GM12878 (cell line): ENCODE measurements around the gene SARS1. TPM values are rescaled to one million over a fixed set of nuclear protein-coding genes. Genes with fewer than 3 reads are reported as not detected.

Source experiments
- HDAC2 ChIP-seq: fragments of 200-600 bp; sonication (generic); IDR thresholded peaks from 2 replicates; pipeline ENCODE4 v1.6.1; 2017
- MEF2B ChIP-seq: fragments of 450-650 bp; IDR thresholded peaks from 2 replicates; pipeline ENCODE4 v1.6.1; 2018; ENCODE audit warnings: mild to moderate bottlenecking, moderate library complexity; ENCODE audit not compliant: partially characterized antibody, poor library complexity, severe bottlenecking
- NFYA ChIP-seq: IDR thresholded peaks from 2 replicates; pipeline ENCODE4 v1.6.1; 2011; ENCODE audit warnings: low read depth, mild to moderate bottlenecking, low read length, improper control_type of control experiment, borderline replicate concordance
- NFYB ChIP-seq: IDR thresholded peaks from 2 replicates; pipeline ENCODE4 v1.6.1; 2011; ENCODE audit warnings: low read depth, mild to moderate bottlenecking, low read length, improper control_type of control experiment, moderate library complexity; ENCODE audit not compliant: insufficient read depth
- RELA ChIP-seq: fragments of 450-650 bp; IDR thresholded peaks from 2 replicates; pipeline ENCODE4 v1.8.0; 2014; ENCODE audit warnings: borderline replicate concordance; ENCODE audit not compliant: partially characterized antibody
- SMARCA5 ChIP-seq: fragments of 450-650 bp; IDR thresholded peaks from 2 replicates; pipeline ENCODE4 v1.6.1; 2017; ENCODE audit warnings: mild to moderate bottlenecking
- polyA plus RNA-seq, 11 experiments: library from polyadenylated mRNA; depleted of rRNA in 4 of 11; unstranded in 6 of 11; stranded (reverse) in 5 of 11; fragments of >200 nt; fragmentation: Nextera tagmentation in 4 of 11; fragmentation: Illumina TruSeq in 1 of 11; extraction: Ambion mirVana in 4 of 11; extraction: Trizol in 1 of 11; gene quantifications; 1 replicate in 1 of 11; 2 replicates in 10 of 11; pipeline versions ENCODE4 v1.2.1 to v1.2.3, GENCODE V29; 2011 to 2016; ENCODE audit warnings: inconsistent platforms in 2 of 11, missing spikeins in 2 of 11, low read depth in 1 of 11
- total RNA-seq, 4 experiments: library from RNA; depleted of rRNA in 3 of 4; stranded (reverse); fragments of >200 nt in 3 of 4; fragmentation: Illumina TruSeq in 1 of 4; extraction: Trizol in 1 of 4; gene quantifications; 2 replicates each; pipeline versions ENCODE4 v1.2.1 to v1.2.3, GENCODE V29; 2013 to 2021
- TF ChIP-seq, protein P1 (sequence below): fragments of 450-650 bp; IDR thresholded peaks from 2 replicates; pipeline ENCODE4 v1.6.1; 2017; ENCODE audit warnings: mild to moderate bottlenecking, moderate library complexity
- TF ChIP-seq, protein P2 (sequence below): IDR thresholded peaks from 2 replicates; pipeline ENCODE4 v1.6.1; 2012; ENCODE audit warnings: low read depth, low read length, improper control_type of control experiment

Gene SARS1
- total and polyA plus RNA-seq, 10 of the 15 experiments (the other 5 are each of a cell fraction or from before 2014, with no cell fraction given) = 103 to 202 (median 138) TPM

DNA sequence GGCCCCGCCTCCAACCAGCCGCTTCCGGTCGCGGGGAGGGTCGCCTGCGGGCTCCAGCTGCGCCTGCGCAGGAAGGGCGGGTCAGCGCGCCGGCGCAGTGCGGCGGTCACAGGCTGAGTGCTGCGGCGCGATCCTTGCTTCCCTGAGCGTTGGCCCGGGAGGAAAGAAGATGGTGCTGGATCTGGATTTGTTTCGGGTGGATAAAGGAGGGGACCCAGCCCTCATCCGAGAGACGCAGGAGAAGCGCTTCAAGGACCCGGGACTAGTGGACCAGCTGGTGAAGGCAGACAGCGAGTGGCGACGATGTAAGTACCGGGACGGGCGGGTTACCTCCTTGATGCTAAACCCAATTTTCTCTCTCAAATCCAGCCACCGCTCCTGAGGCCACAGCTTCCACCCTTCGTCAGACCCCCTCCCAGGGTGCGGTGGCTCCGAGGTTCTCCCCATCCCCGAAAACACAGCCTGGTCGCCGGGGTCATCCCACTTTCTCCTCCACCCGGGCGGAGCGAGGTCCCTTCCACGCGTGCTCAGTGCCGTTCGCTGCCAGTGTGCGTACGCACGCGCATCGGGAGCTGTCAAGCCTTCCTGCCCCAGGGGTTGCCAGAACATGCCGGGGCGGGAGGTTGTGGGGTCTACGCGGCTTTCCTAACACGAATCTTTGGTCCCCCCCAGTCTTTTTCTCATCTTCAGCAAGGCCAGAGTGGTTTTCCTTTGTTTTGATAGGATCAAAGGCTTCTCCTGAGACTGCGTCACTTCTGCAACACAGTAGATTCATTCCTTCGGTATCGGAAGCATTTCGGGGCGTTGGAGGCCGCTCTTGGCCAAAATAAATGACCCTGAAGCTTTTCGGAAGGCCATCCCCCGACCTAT, at the start of gene SARS1 (continued):
- TF ChIP-seq, protein P1, sequence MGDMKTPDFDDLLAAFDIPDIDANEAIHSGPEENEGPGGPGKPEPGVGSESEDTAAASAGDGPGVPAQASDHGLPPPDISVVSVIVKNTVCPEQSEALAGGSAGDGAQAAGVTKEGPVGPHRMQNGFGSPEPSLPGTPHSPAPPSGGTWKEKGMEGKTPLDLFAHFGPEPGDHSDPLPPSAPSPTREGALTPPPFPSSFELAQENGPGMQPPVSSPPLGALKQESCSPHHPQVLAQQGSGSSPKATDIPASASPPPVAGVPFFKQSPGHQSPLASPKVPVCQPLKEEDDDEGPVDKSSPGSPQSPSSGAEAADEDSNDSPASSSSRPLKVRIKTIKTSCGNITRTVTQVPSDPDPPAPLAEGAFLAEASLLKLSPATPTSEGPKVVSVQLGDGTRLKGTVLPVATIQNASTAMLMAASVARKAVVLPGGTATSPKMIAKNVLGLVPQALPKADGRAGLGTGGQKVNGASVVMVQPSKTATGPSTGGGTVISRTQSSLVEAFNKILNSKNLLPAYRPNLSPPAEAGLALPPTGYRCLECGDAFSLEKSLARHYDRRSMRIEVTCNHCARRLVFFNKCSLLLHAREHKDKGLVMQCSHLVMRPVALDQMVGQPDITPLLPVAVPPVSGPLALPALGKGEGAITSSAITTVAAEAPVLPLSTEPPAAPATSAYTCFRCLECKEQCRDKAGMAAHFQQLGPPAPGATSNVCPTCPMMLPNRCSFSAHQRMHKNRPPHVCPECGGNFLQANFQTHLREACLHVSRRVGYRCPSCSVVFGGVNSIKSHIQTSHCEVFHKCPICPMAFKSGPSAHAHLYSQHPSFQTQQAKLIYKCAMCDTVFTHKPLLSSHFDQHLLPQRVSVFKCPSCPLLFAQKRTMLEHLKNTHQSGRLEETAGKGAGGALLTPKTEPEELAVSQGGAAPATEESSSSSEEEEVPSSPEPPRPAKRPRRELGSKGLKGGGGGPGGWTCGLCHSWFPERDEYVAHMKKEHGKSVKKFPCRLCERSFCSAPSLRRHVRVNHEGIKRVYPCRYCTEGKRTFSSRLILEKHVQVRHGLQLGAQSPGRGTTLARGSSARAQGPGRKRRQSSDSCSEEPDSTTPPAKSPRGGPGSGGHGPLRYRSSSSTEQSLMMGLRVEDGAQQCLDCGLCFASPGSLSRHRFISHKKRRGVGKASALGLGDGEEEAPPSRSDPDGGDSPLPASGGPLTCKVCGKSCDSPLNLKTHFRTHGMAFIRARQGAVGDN = no peak
- no peak for TF ChIP-seq NFYB
- no peak for TF ChIP-seq HDAC2
- no peak for TF ChIP-seq MEF2B
- no peak for TF ChIP-seq NFYA
- TF ChIP-seq, protein P2, sequence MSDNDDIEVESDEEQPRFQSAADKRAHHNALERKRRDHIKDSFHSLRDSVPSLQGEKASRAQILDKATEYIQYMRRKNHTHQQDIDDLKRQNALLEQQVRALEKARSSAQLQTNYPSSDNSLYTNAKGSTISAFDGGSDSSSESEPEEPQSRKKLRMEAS = no peak; the same call in 1 of the 2 replicates
- no peak; the same call in 1 of the 2 replicates for TF ChIP-seq SMARCA5
- no peak for TF ChIP-seq RELA
